Measurements from ENCODE around the gene PSMG2.
"Not testable (repeated sequence)": the region's sequence is repeated elsewhere in the genome, so short reads cannot be mapped to it uniquely, and the experiment has no call there.

The PSMG2 gene

GRCh38 chr18:12750715-12751502 lies 48.1 kb downstream of the PSMG2 start:
- no peak for DNase-seq (ENCODE audit: low read depth)
- no peak overlapping the region for H3K4me3 ChIP-seq (ENCODE audit: low read depth, low read length)
- TF ChIP-seq MYC (IDR thresholded peaks at IDR 0.05; ENCODE audit: low read depth, low read length) (no peak), POLR2A (IDR thresholded peaks at IDR 0.05; ENCODE audit: extremely low read depth, insufficient read length) (no peak), CTCF (IDR thresholded peaks at IDR 0.05; ENCODE audit: low read depth, low read length) (no peak), MAX (IDR thresholded peaks at IDR 0.05; ENCODE audit: low read depth, low read length) (no peak)

DNA sequence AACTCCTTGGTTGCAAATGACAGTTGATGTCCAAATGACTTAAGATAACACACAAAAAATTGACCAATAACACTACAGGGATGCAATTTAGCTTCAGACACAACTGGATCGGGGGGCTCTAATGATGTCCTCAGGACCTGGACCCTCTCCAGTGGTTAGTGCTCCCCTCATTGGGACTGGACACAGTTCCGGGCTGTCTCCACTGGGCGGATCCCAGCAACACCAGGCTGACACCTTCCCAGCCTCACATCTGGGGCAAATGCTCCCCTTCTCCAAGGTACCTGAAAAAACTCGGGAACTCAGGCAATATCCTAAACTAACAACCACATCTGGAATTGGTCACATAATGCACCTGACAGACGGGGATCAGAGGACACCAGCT lies 48.7 kb downstream of the PSMG2 start:
- no peak overlapping the region for H3K4me3 ChIP-seq (ENCODE audit: low read depth, low read length)
- no peak for DNase-seq (ENCODE audit: low read depth)
- TF ChIP-seq CTCF (IDR thresholded peaks at IDR 0.05; ENCODE audit: low read depth, low read length) = no peak
- TF ChIP-seq MYC (IDR thresholded peaks at IDR 0.05; ENCODE audit: low read depth, low read length) = no peak
- TF ChIP-seq POLR2A (IDR thresholded peaks at IDR 0.05; ENCODE audit: extremely low read depth, insufficient read length) = no peak
- no peak for TF ChIP-seq MAX (IDR thresholded peaks at IDR 0.05; ENCODE audit: low read depth, low read length)

DNA sequence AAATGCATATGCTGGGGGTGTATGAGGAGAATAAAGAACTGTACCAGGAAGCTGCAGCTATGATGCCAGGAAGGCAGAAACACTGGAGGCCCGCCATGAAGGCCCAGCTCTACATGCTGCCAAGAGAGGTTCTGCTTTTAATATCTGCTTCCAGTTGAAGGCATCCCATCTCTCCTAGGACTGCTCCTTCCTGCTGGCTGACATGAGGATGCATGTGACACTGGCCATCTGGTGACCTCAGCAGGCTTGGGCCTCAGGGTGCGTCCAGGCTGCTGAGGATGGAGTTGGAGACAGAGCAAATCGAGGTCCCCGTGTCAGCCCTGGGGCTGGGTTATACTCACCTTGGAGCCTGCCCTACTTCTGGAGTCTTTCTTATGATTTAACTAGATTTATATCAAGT lies 49.0 kb downstream of the PSMG2 start:
- H3K4me3 ChIP-seq (ENCODE audit: low read depth, low read length) = no peak overlapping the region
- TF ChIP-seq POLR2A (IDR thresholded peaks at IDR 0.05; ENCODE audit: extremely low read depth, insufficient read length) = no peak
- no peak for TF ChIP-seq MYC (IDR thresholded peaks at IDR 0.05; ENCODE audit: low read depth, low read length)
- no peak for TF ChIP-seq MAX (IDR thresholded peaks at IDR 0.05; ENCODE audit: low read depth, low read length)
- no peak for TF ChIP-seq CTCF (IDR thresholded peaks at IDR 0.05; ENCODE audit: low read depth, low read length)
- DNase-seq (ENCODE audit: low read depth) = no peak

GRCh38 chr18:12754511-12754910 lies 51.7 kb downstream of the PSMG2 start:
- H3K4me3 ChIP-seq (ENCODE audit: low read depth, low read length) = no peak overlapping the region
- TF ChIP-seq MAX (IDR thresholded peaks at IDR 0.05; ENCODE audit: low read depth, low read length) = no peak
- no peak for TF ChIP-seq CTCF (IDR thresholded peaks at IDR 0.05; ENCODE audit: low read depth, low read length)
- no peak for TF ChIP-seq POLR2A (IDR thresholded peaks at IDR 0.05; ENCODE audit: extremely low read depth, insufficient read length)
- TF ChIP-seq MYC (IDR thresholded peaks at IDR 0.05; ENCODE audit: low read depth, low read length) = no peak
- no peak for DNase-seq (ENCODE audit: low read depth)

- DNase-seq (ENCODE audit: low read depth); H3K4me3 ChIP-seq (ENCODE audit: low read depth, low read length): not testable (repeated sequence)
Observed at GRCh38 chr18:12755606-12756005, 52.8 kb downstream of the PSMG2 start.

- H3K4me3 ChIP-seq (ENCODE audit: low read depth, low read length); DNase-seq (ENCODE audit: low read depth): not testable (repeated sequence)
Observed at GRCh38 chr18:12756619-12757239, 53.9 kb downstream of the PSMG2 start.

- H3K4me3 ChIP-seq (ENCODE audit: low read depth, low read length); DNase-seq (ENCODE audit: low read depth): not testable (repeated sequence)
Observed at GRCh38 chr18:12758566-12758965, 55.7 kb downstream of the PSMG2 start.

Measured in NB4 (cell line).